GM12878 (cell line): ENCODE results near the gene PPP1R17. TPM values are rescaled to one million over a fixed set of nuclear protein-coding genes. Genes with fewer than 3 reads are reported as not detected.

Experiments used
- ATAC-seq: fragments of 200-7000 bp; cut with Tn5 transposase; 3 replicates; pipeline ENCODE4 v1.9.1; 2020; ENCODE audit warnings: mild to moderate bottlenecking, moderate library complexity
- BruUV-seq: library from RNA; stranded (reverse); fragments of 400-500 nt; replicated peaks from 2 replicates; lab custom pipeline; 2021; lab: Mats Ljungman, UMichigan
- CTCF ChIA-PET: fragments of 300-600 bp; sonication (Branson Sonifier 250); formaldehyde crosslinking; extraction: SDS; loops from one replicate; lab custom pipeline; 2021; ENCODE audit warnings: inconsistent platforms; lab: Yijun Ruan, JAX
- POLR2A ChIA-PET: fragments of 350-600 bp; formaldehyde crosslinking; extraction: SDS; loops from one replicate; lab custom pipeline; 2021; ENCODE audit warnings: inconsistent platforms; lab: Charles Lee
- RAD21 ChIA-PET: fragments of 300-600 bp; sonication (Branson Sonifier 250); formaldehyde crosslinking; loops from one replicate; lab custom pipeline; 2023; ENCODE audit warnings: antibody characterized with exemption; ENCODE audit not compliant: unreplicated experiment; lab: Charles Lee
- SMC1A ChIA-PET: fragments of 300-600 bp; sonication (Branson Sonifier 250); formaldehyde crosslinking; loops from one replicate; lab custom pipeline; 2023; ENCODE audit not compliant: unreplicated experiment, uncharacterized antibody; lab: Charles Lee
- DNase-seq: peaks from one replicate; pipeline ENCODE4 v3.0.0-alpha.2; 2011; ENCODE audit warnings: low read depth, low spot score
- FAIRE-seq: peaks from 3 replicates; lab custom pipeline; 2011; peaks lifted over from hg19 to GRCh38; lab: Jason Lieb, UNC
- H2AFZ ChIP-seq: 2 replicates; pipeline ENCODE4 v1.6.0; 2011; ENCODE audit warnings: low read depth, low read length, control low read depth; ENCODE audit not compliant: control insufficient read depth
- H3K27ac ChIP-seq: 2 replicates; pipeline ENCODE4 v1.5.1; 2011; ENCODE audit warnings: control low read depth; ENCODE audit not compliant: control insufficient read depth, insufficient read depth
- H3K27me3 ChIP-seq, 2 experiments: replicated peaks in 1 of 2; 2 replicates each; pipeline versions ENCODE4 v1.6.0 to v1.6.1; 2011; ENCODE audit warnings: low read length in 1 of 2; ENCODE audit not compliant: control insufficient read depth in 2 of 2, insufficient read depth in 2 of 2
- H3K36me3 ChIP-seq, 2 experiments: 2 replicates each; pipeline ENCODE4 v1.5.1; 2011; ENCODE audit warnings: low read length in 1 of 2; ENCODE audit not compliant: control insufficient read depth in 2 of 2, insufficient read depth in 2 of 2
- H3K4me1 ChIP-seq: 2 replicates; pipeline ENCODE4 v1.6.1; 2011; ENCODE audit warnings: mild to moderate bottlenecking, low read length, moderate library complexity, mixed read lengths; ENCODE audit not compliant: control insufficient read depth, insufficient read depth
- H3K4me2 ChIP-seq: 2 replicates; pipeline ENCODE4 v1.6.0; 2011; ENCODE audit warnings: control low read depth; ENCODE audit not compliant: control insufficient read depth, insufficient read depth
- H3K4me3 ChIP-seq: fragments of 200-600 bp; sonication (generic); 2 replicates; pipeline ENCODE4 v1.5.1; 2016
- H3K79me2 ChIP-seq: 2 replicates; pipeline ENCODE4 v1.6.0; 2011; ENCODE audit warnings: low read length; ENCODE audit not compliant: control insufficient read depth, insufficient read depth
- H3K9ac ChIP-seq: 2 replicates; pipeline ENCODE4 v1.8.0; 2011; ENCODE audit warnings: low read length, control low read depth, mixed read lengths; ENCODE audit not compliant: control insufficient read depth, insufficient read depth
- H3K9me3 ChIP-seq: replicated peaks from 3 replicates; pipeline ENCODE4 v1.5.1; 2011; ENCODE audit warnings: mild to moderate bottlenecking, low read length; ENCODE audit not compliant: control insufficient read depth, insufficient read depth
- H4K20me1 ChIP-seq: 2 replicates; pipeline ENCODE4 v1.6.0; 2011; ENCODE audit not compliant: control insufficient read depth, insufficient read depth
- CEBPB ChIP-seq, 2 experiments: fragments of 150-350 bp in 1 of 2; IDR thresholded peaks; 2 replicates each; pipeline ENCODE4 v1.6.1; 2012 to 2014; ENCODE audit warnings: low read depth in 2 of 2, low read length in 2 of 2, borderline replicate concordance in 1 of 2, inconsistent platforms in 1 of 2
- DPF2 ChIP-seq: fragments of 450-650 bp; IDR thresholded peaks from 2 replicates; pipeline ENCODE4 v1.6.1; 2017; ENCODE audit warnings: mild to moderate bottlenecking
- IRF4 ChIP-seq: IDR thresholded peaks from 2 replicates; pipeline ENCODE4 v1.6.1; 2011; ENCODE audit warnings: low read depth, low read length
- MLLT1 ChIP-seq: fragments of 450-650 bp; IDR thresholded peaks from 2 replicates; pipeline ENCODE4 v1.6.1; 2016; ENCODE audit warnings: mild to moderate bottlenecking
- MTA3 ChIP-seq: IDR thresholded peaks from 2 replicates; pipeline ENCODE4 v1.6.1; 2012; ENCODE audit warnings: low read length, inconsistent platforms, borderline replicate concordance
- NR2C1 ChIP-seq: fragments of 450-650 bp; IDR thresholded peaks from 2 replicates; pipeline ENCODE4 v1.6.1; 2017; ENCODE audit warnings: antibody characterized with exemption, mild to moderate bottlenecking, moderate library complexity
- NR2C2 ChIP-seq: IDR thresholded peaks from 2 replicates; pipeline ENCODE4 v1.6.1; 2011; ENCODE audit warnings: borderline replicate concordance, low read depth; ENCODE audit not compliant: control insufficient read depth, insufficient read length
- PAX5 ChIP-seq: IDR thresholded peaks from 2 replicates; pipeline ENCODE4 v1.6.1; 2011; ENCODE audit warnings: low read depth, low read length, borderline replicate concordance
- PBX3 ChIP-seq: IDR thresholded peaks from 2 replicates; pipeline ENCODE4 v1.6.1; 2011; ENCODE audit warnings: mild to moderate bottlenecking, low read depth, low read length, moderate library complexity; ENCODE audit not compliant: insufficient replicate concordance
- PML ChIP-seq: IDR thresholded peaks from 2 replicates; pipeline ENCODE4 v1.6.1; 2012; ENCODE audit warnings: low read length, inconsistent platforms
- SIN3A ChIP-seq: IDR thresholded peaks from 2 replicates; pipeline ENCODE4 v1.6.1; 2012; ENCODE audit warnings: low read depth, low read length, improper control_type of control experiment
- SIX5 ChIP-seq: IDR thresholded peaks from 2 replicates; pipeline ENCODE4 v1.6.1; 2011; ENCODE audit warnings: mild to moderate bottlenecking, low read depth, low read length, moderate library complexity; ENCODE audit not compliant: severe bottlenecking
- SMAD5 ChIP-seq: IDR thresholded peaks from 2 replicates; pipeline ENCODE4 v1.6.1; 2016; ENCODE audit warnings: antibody characterized with exemption, low read depth
- TAF1 ChIP-seq: IDR thresholded peaks from 2 replicates; pipeline ENCODE4 v1.6.1; 2011; ENCODE audit warnings: mild to moderate bottlenecking, low read depth, low read length, borderline replicate concordance
- USF2 ChIP-seq: IDR thresholded peaks from 2 replicates; pipeline ENCODE4 v1.6.1; 2011; ENCODE audit warnings: low read depth, low read length, improper control_type of control experiment, borderline replicate concordance
- YY1 ChIP-seq: IDR thresholded peaks from 2 replicates; pipeline ENCODE4 v1.6.1; 2011; ENCODE audit warnings: low read depth, mild to moderate bottlenecking, low read length
- WGBS: methylation state at CpG from one replicate; pipeline ENCODE4 v1.1.6; 2016; ENCODE audit warnings: low lambda C conversion rate; ENCODE audit not compliant: insufficient replicate concordance, insufficient coverage; ENCODE audit errors: missing lambda C conversion rate; 5-methylcytosine and 5-hydroxymethylcytosine counted together
- in situ Hi-C: fragments of 300-500 bp; cut with MboI; formaldehyde crosslinking; loops from 9 replicates; pipeline ENCODE4 v1.14.3; 2018; ENCODE audit warnings: mixed read lengths
- intact Hi-C: fragments of 100-400 bp; cut with micrococcal nuclease; formaldehyde crosslinking; loops from one replicate; pipeline ENCODE4 v1.14.2; 2022; ENCODE audit not compliant: unreplicated experiment
- polyA plus RNA-seq, 11 experiments: library from polyadenylated mRNA; depleted of rRNA in 4 of 11; unstranded in 6 of 11; stranded (reverse) in 5 of 11; fragments of >200 nt; fragmentation: Nextera tagmentation in 4 of 11; fragmentation: Illumina TruSeq in 1 of 11; extraction: Ambion mirVana in 4 of 11; extraction: Trizol in 1 of 11; gene quantifications; 1 replicate in 1 of 11; 2 replicates in 10 of 11; pipeline versions ENCODE4 v1.2.1 to v1.2.3, GENCODE V29; 2011 to 2016; ENCODE audit warnings: inconsistent platforms in 2 of 11, missing spikeins in 2 of 11, low read depth in 1 of 11
- total RNA-seq, 4 experiments: library from RNA; depleted of rRNA in 3 of 4; stranded (reverse); fragments of >200 nt in 3 of 4; fragmentation: Illumina TruSeq in 1 of 4; extraction: Trizol in 1 of 4; gene quantifications; 2 replicates each; pipeline versions ENCODE4 v1.2.1 to v1.2.3, GENCODE V29; 2013 to 2021

The PPP1R17 gene
- total and polyA plus RNA-seq, 10 of the 15 experiments (the other 5 are each of a cell fraction or from before 2014, with no cell fraction given), result 0.05 to 0.28 (median 0.19) TPM; not detected in 7

- no peak overlapping the region for H3K9ac ChIP-seq
- DNase-seq (no peak), ATAC-seq (no peak), FAIRE-seq (no peak)
- TF ChIP-seq CEBPB (IDR thresholded peaks at IDR 0.05; ENCODE audit: borderline replicate concordance in 1 of 2, low read depth in 2 of 2, low read length in 2 of 2) (no peak), SMAD5 (no peak), NR2C1 (no peak), TAF1 (no peak), PBX3 (no peak), MTA3 (no peak), USF2 (no peak), NR2C2 (no peak), YY1 (no peak), DPF2 (no peak), SIN3A (no peak), SIX5 (no peak), PAX5 (no peak), PML (no peak), IRF4 (no peak), MLLT1 (no peak)
- H2AFZ ChIP-seq, result no peak overlapping the region
- H3K79me2 ChIP-seq, result no peaks in the 10 kb centered on the region
- peaks cover 1 to 4% of the 10 kb centered on the region in 2 experiments; a peak in 3 of 4 replicates for H3K27me3 ChIP-seq
- ChIA-PET SMC1A (interaction anchor here (1.0 kb wide), 1 partner anchor 89 kb away, joined by 4 read pairs; no protein-coding TSS in a partner anchor), RAD21 (no interaction called here), POLR2A (interaction anchor here (0.7 kb wide), 1 partner anchor 1021 kb away, joined by 6 read pairs; no protein-coding TSS in a partner anchor), CTCF (no interaction called here)
- 37% methylated on average over 4 of the region's 4 CpGs for WGBS
- H4K20me1 ChIP-seq, result no peaks in the 10 kb centered on the region
- H3K27ac ChIP-seq, result no peak overlapping the region
- no peaks in the 10 kb centered on the region for H3K36me3 ChIP-seq
- H3K4me1 ChIP-seq, result no peaks in the 10 kb centered on the region
- H3K4me3 ChIP-seq, result no peak overlapping the region
- BruUV-seq, result no TSS peak
- in situ Hi-C loops (no loop called here), intact Hi-C loops (loop anchor here (5.0 kb wide), 1 partner anchor 70 kb away; no protein-coding TSS in a partner anchor)
- no peaks in the 10 kb centered on the region for H3K9me3 ChIP-seq
- H3K4me2 ChIP-seq, result no peak overlapping the region
Observed at GRCh38 chr7:31646942-31647341, 40.1 kb upstream of the PPP1R17 start.
